ENCODE measurements around the gene PRIMPOL.
"Not testable (repeated sequence)": the region's sequence is repeated elsewhere in the genome, so short reads cannot be mapped to it uniquely, and the experiment has no call there.

Gene PRIMPOL

DNA sequence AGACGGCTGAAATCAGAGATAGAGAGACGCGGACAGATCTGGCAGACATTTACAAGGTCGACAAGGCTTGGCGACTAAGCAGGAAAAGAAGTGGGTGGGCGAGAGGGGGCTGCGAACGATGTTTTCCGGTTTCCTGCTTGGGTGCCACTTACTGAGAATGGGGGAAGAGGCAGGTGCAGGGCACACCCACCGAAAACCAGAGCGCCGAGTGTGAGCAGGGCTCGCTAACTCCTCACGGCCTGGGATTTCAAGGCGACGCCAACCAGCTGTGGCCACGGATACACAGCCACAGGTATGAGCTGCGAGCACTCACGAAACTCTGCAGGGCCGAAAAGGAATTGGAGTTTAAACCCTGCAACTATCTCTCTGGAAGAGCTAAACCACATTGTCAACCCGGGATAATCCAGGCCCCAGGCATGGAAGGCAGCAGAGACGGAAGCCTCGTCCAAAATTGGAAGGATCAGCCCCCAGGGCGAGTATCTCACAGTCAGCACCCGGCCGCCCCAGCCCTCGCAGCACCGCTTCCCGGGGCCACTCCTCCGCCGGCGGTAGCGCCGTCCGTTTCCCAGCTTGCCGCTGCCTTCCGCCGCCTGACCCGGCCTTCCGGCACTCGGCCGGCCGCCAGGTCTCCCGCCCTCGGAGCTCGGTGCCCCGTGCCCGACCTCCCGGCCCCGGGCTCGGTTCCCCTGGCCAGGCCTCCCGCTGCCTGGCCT, 1.1 kb upstream of the PRIMPOL start:
- peaks cover 60% of the 10 kb centered on the region for H3K4me1 Mint-ChIP-seq (ENCODE audit: low read depth)
- peak overlapping the region; percentile 99 for H3K4me3 Mint-ChIP-seq
- H3K9me3 Mint-ChIP-seq: no peaks in the 10 kb centered on the region
- peaks cover 40% of the 10 kb centered on the region for H3K36me3 Mint-ChIP-seq (ENCODE audit: low read depth)
- no peaks in the 10 kb centered on the region for H3K27me3 Mint-ChIP-seq (ENCODE audit: low read depth)
- H3K27ac Mint-ChIP-seq: peak overlapping the region; percentile 92

DNA sequence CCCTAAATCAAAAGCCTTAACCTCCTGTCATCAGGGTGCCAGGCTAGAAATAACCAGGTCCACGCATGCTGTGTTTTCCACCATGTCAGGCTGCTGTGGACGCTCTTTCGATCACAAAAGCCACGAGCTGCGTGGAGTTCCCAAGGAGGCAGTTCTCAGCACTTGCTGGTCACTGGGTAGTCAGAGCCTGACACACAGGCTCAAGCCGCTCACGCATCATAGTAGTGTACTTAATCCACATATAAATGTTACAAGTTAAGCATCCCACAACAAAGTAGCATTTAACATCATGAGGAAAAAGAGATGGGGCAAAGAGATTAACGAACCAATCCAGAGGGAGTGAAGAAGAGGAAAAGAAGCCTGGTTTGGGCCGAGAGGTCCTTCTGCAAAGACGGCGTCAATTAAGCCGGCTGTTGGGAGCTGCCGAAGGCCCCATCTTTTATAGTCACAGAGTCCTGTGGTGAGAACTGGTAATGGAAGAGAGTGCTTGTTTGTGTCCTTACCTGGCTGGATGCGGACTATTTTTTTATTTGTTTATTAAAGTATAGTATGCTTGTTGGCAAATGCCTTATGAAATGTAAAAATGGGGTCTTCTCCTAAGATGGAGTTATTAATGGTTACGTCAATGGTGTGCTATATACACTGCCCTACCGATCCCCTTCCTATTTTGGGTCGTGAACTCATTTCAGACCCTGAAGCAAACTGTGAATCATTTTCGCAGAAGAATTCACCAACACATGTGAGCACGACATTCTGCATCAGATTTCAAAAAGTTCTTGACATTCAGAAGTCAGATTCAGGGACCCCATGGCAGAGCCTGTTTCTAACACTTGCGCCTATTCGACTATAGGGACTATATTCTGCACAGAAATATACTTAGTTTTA, 675 bp downstream of the PRIMPOL start:
- Mint-ChIP-seq H3K4me3 (peak overlapping the region; percentile 92), H3K9me3 (no peaks in the 10 kb centered on the region), H3K27ac (peak overlapping the region; percentile 86), H3K27me3 (ENCODE audit: low read depth) (no peaks in the 10 kb centered on the region), H3K4me1 (ENCODE audit: low read depth) (peaks cover 53% of the 10 kb centered on the region), H3K36me3 (ENCODE audit: low read depth) (peaks cover 35% of the 10 kb centered on the region)

DNA sequence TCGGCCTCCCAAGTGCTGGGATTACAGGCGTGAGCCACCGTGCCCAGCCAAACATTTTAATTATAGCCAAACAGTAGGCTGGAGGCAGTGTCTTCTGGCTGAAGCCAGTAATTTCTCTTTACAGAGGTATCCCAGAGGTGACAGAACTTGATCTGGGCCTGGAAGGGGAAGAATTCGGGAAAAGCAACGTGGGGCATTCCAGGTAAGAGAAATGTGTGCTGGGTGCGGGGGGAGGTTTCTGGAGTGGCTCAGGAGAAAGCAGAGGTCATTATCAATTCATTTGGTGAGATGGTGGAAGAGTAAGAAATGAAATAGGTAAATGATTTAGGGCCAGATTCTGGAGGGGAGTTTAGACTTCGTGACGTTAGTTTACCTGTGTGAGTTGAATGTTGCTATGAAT, 2.4 kb downstream of the PRIMPOL start:
- no peak overlapping the region for H3K27ac Mint-ChIP-seq
- no peaks in the 10 kb centered on the region for H3K27me3 Mint-ChIP-seq (ENCODE audit: low read depth)
- H3K36me3 Mint-ChIP-seq (ENCODE audit: low read depth): peaks cover 26% of the 10 kb centered on the region
- H3K4me3 Mint-ChIP-seq: no peak overlapping the region
- H3K9me3 Mint-ChIP-seq: no peaks in the 10 kb centered on the region
- H3K4me1 Mint-ChIP-seq (ENCODE audit: low read depth): peaks cover 38% of the 10 kb centered on the region

DNA sequence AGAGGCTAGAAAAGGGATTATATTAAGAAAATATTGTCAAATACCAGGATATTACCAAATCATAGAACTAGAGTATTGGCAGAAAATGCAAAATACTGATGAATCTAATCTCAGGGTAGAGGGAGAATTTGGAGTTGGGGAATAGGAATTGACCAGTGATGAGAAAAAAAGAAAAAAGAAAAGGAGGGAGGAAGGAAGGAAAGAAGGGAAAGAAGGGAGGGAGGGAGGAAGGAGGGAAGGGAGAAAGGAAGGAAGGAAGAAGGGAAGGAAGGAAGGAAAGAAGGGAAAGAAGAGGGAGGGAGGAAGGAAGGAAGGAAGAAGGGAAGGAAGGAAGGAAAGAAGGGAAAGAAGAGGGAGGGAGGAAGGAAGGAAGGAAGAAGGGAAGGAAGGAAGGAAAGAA, 3.1 kb downstream of the PRIMPOL start:
- H3K9me3 Mint-ChIP-seq; H3K4me3 Mint-ChIP-seq; H3K27me3 Mint-ChIP-seq (ENCODE audit: low read depth); H3K27ac Mint-ChIP-seq: not testable (repeated sequence)
- H3K4me1 Mint-ChIP-seq (ENCODE audit: low read depth): peaks cover 34% of the 10 kb centered on the region
- peaks cover 26% of the 10 kb centered on the region for H3K36me3 Mint-ChIP-seq (ENCODE audit: low read depth)

DNA sequence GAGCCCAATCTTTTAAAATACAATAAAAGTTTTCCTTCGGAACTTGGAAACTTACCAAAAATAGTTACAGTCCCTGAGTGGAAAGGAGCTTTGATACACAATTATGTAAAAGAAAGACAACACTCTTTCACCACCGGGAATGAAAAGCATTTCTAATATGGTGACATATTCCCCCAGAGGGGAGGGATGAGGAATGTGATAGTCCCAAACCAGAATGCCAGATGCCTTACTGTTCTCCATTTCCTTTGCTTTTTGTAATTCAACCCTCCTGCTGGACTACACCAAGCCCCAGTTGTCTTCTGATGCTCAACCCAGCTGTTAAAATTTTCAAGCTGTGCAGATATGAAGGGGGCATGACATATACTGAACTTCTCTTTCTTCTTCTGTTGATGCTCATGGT, 4.1 kb downstream of the PRIMPOL start:
- Mint-ChIP-seq H3K27ac (no peak overlapping the region), H3K27me3 (ENCODE audit: low read depth) (no peaks in the 10 kb centered on the region), H3K4me1 (ENCODE audit: low read depth) (peaks cover 25% of the 10 kb centered on the region), H3K4me3 (no peak overlapping the region), H3K9me3 (no peaks in the 10 kb centered on the region), H3K36me3 (ENCODE audit: low read depth) (peaks cover 18% of the 10 kb centered on the region)

DNA sequence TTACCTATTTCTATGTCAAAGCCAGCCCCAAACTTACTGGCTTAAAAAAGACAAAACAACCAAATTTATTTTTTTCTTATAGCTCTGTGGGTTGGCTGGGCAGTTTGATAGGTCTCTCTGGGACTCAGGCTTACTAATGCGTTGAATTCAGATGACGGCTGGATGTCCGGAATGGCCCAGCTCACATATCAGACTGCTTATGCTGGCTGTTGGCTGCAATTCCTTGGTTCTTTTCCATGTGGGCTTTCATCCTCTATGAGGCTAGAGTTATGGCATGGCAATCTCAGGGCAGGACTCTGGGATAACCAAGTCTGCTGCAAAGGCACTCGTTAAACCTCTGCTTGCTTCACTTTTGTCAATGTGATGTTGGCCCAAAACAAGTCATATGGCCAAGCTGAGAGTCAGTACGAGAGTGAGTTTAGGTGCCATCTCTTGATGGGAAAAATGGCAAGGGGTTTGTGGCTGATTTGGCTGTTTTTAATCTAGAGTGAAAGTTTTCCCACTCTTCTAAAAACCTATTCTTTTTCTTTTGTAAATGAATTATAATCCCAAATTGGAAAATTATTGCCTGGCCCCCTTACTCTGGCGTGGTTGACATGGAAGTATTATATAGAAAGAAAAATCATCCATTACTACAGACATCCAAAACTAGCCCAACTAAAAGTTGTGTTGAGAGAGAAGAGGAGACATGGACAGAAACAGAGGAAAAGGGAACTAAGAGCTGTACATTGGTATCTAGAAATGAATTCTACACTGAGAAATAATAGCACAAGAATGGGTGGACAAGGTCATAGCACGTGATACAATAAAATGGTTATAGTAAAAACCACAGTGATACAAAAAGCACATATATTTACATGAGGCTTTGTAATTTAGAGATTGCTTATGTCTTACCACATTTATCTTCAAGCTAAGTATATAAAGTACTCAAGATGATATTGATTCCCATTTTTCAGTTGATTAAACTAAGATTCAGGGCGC, 6.6 kb downstream of the PRIMPOL start:
- H3K9me3 Mint-ChIP-seq: no peaks in the 10 kb centered on the region
- H3K4me3 Mint-ChIP-seq: no peak overlapping the region
- H3K36me3 Mint-ChIP-seq (ENCODE audit: low read depth): peaks cover 16% of the 10 kb centered on the region
- H3K27me3 Mint-ChIP-seq (ENCODE audit: low read depth): no peaks in the 10 kb centered on the region
- no peak overlapping the region for H3K27ac Mint-ChIP-seq
- peaks cover 16% of the 10 kb centered on the region for H3K4me1 Mint-ChIP-seq (ENCODE audit: low read depth)

DNA sequence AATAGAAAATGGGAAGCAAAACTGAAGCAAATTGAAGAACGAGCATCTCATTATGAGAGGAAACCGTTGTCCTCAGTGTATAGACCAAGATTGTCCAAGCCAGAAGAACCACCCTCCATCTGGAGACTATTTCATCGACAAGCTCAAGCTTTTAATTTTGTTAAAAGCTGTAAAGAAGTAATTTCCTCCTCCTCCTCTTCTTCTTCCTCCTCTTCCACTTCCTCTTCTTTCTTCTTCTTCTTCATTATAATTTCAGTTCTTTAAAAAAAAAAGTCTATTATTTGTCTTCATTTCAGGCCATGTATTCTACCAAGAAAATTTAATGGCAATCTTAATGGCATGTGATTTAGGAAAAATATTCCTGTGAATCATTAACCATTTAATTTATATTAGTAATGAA, 7.6 kb downstream of the PRIMPOL start:
- Mint-ChIP-seq H3K36me3 (ENCODE audit: low read depth) (peaks cover 17% of the 10 kb centered on the region), H3K27ac (no peak overlapping the region), H3K4me3 (no peak overlapping the region)

DNA sequence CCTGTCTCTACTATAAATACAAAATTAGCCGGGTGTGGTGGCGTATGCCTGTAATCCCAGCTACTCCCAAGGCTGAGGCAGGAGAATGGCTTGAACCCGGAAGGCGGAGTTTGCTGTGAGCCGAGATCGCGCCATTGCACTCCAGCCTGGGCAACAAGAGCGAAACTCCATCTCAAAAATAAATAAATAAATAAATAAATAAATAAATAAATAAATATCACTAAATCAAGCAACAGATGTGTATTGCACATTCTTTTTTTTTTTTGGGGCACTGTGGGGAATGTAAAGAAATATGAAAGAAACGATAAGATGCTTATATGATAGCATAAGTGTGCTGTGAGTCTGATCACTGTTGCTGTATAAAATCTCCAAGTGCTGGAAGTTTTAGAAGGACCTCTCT, 8.3 kb downstream of the PRIMPOL start:
- peaks cover 13% of the 10 kb centered on the region for H3K36me3 Mint-ChIP-seq (ENCODE audit: low read depth)

More for the DNA sequence above, 7.6 kb downstream of the PRIMPOL start:
- Mint-ChIP-seq H3K4me1 (ENCODE audit: low read depth) (peaks cover 11% of the 10 kb centered on the region), H3K9me3 (no peaks in the 10 kb centered on the region), H3K27me3 (ENCODE audit: low read depth) (no peaks in the 10 kb centered on the region)

DNA sequence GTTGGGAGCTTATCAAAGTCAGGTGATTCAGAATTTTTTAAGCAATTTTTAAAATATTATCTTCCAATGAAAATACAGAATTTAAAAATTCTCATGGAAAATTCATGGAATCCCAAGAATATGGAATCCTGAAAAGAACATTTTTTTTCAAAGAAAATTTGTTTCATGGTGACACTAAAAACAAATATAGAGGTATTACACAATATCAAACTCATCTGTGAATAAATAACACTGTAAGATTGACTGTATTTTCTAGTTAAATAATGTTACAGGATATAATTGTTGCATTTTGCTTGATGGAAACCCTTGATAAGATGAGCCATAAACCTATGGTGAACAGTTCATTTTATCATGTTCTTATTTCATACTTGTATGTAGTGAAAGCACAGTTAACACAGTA, 11.4 kb downstream of the PRIMPOL start:
- peaks cover 13% of the 10 kb centered on the region for H3K36me3 Mint-ChIP-seq (ENCODE audit: low read depth)
- H3K27ac Mint-ChIP-seq: no peak overlapping the region
- H3K4me1 Mint-ChIP-seq (ENCODE audit: low read depth): peaks cover 4% of the 10 kb centered on the region
- no peak overlapping the region for H3K4me3 Mint-ChIP-seq
- no peaks in the 10 kb centered on the region for H3K9me3 Mint-ChIP-seq
- no peaks in the 10 kb centered on the region for H3K27me3 Mint-ChIP-seq (ENCODE audit: low read depth)

More for the DNA sequence above, 8.3 kb downstream of the PRIMPOL start:
- H3K4me1 Mint-ChIP-seq (ENCODE audit: low read depth); H3K27me3 Mint-ChIP-seq (ENCODE audit: low read depth); H3K27ac Mint-ChIP-seq; H3K4me3 Mint-ChIP-seq; H3K9me3 Mint-ChIP-seq: not testable (repeated sequence)

DNA sequence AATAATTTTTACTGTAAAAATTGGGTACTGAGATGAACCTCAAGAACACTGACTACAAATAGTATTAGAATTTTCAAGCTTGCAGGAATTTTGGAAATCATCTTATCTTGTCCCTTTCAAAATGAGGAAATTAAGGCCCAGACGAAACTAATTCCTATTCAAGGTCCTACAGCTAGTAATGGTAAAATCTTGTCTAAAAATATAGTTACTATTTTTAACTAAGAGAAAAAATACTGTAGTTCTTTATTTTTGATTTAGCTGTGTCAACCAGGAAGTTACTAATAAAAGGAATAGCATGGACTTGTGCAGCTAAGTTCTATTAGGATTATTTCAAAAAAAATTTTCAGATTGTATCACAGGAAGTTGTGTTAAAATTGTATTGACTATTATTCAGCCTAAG, 12.7 kb downstream of the PRIMPOL start:
- Mint-ChIP-seq H3K36me3 (ENCODE audit: low read depth) (peaks cover 11% of the 10 kb centered on the region), H3K4me1 (ENCODE audit: low read depth) (peaks cover 5% of the 10 kb centered on the region), H3K27me3 (ENCODE audit: low read depth) (no peaks in the 10 kb centered on the region), H3K27ac (no peak overlapping the region), H3K4me3 (no peak overlapping the region), H3K9me3 (no peaks in the 10 kb centered on the region)

DNA sequence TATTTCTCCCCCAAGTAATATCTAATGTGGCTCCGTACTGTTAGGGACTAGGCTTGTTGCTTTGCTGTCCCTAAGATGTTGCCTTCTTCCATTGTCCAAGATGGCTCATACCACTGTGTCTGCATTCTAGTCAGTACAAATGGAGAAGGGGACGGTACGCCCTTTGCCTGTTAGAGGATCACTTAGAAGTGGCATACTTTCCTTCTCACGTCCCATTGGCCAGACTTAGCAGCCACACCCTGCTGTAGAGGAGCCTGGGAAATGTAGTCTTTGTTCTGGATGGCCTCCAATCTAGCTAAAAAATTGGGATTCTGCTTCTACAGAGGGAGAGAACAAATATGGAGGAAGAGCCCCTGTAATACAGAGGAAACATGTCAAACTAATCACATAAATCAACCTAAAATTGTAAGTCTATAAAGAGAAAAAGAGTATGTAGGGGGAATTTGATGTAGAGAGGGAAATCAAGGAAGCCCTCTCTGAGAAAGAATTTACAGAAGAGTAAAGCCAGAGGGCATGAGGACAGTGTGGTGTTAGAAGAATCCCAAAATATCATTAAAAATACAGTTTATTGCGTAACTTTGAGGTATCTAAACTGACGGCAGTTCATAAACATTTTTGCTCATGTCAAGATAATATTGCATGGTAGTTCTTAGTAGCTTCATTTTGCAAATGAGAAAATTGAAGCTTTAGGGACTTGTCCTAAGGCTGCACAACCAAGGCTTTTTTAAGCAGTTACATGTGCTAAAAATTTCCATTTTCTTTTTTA, 15.1 kb downstream of the PRIMPOL start:
- no peak overlapping the region for H3K27ac Mint-ChIP-seq
- peaks cover 18% of the 10 kb centered on the region for H3K36me3 Mint-ChIP-seq (ENCODE audit: low read depth)
- H3K4me1 Mint-ChIP-seq (ENCODE audit: low read depth): peaks cover 25% of the 10 kb centered on the region
- H3K27me3 Mint-ChIP-seq (ENCODE audit: low read depth): no peaks in the 10 kb centered on the region
- H3K4me3 Mint-ChIP-seq: no peak overlapping the region
- H3K9me3 Mint-ChIP-seq: no peaks in the 10 kb centered on the region

DNA sequence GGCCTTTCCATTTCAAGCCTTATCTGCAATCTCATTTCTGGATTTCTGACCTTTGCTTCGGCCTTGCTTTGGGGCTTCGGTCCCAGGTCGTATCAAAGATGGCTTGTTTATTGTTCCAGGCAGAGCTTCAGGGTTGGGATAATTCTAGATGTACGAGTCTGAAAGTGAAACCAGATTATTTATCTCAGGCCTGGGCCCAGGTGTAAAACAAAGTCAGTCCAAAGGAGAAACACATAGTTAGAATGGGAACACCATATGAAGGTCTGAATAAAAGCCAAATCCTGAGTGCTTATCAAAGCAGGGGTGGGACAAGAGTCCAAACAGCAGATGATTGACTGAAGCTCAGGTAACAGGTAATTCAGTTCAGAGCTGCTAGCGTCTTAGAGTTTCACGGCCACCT, 17.1 kb downstream of the PRIMPOL start:
- Mint-ChIP-seq H3K27ac (no peak overlapping the region), H3K9me3 (no peaks in the 10 kb centered on the region), H3K36me3 (ENCODE audit: low read depth) (peaks cover 16% of the 10 kb centered on the region), H3K4me3 (no peak overlapping the region), H3K27me3 (ENCODE audit: low read depth) (no peaks in the 10 kb centered on the region), H3K4me1 (ENCODE audit: low read depth) (peaks cover 31% of the 10 kb centered on the region)

DNA sequence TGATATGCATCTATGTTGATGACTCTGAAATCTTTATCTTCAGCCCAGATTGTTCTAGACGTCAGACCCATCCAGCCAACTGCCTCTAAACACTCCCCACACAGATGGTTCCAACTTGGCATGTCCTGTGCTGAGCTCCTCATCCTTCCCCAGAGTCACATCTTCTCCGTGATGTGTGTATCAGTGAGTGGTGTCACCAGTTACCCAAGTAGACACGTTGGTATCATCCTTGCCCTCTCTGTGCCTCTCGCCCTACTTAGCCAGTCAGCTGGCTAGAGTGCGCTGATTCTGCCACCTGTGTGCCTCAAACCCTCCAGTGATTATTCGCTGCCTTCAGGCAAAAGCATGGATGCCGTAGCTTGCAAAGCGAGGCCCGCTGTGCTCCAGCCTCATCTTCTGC, 18.6 kb downstream of the PRIMPOL start:
- Mint-ChIP-seq H3K9me3 (no peaks in the 10 kb centered on the region), H3K36me3 (ENCODE audit: low read depth) (peaks cover 16% of the 10 kb centered on the region), H3K4me3 (peak overlapping the region; percentile 15), H3K4me1 (ENCODE audit: low read depth) (peaks cover 31% of the 10 kb centered on the region), H3K27ac (peak overlapping the region; percentile 92), H3K27me3 (ENCODE audit: low read depth) (no peaks in the 10 kb centered on the region)
